Sigmoid colon (tissue), 4 donors: ENCODE measurements around the gene JAZF1.

Experiments
- POLR2AphosphoS5 ChIP-seq, 4 donors: sonication (generic); formaldehyde crosslinking; IDR thresholded peaks; one replicate each; pipeline ENCODE4 v1.6.1; 2017; ENCODE audit warnings: antibody characterized with exemption in 4 of 4
- TF ChIP-seq, protein P1 (sequence below), 4 experiments: fragments of 450-650 bp in 3 of 4; fragments of 200-600 bp in 1 of 4; IDR thresholded peaks; one replicate each; pipeline ENCODE4 v1.5.1; 2016 to 2019; ENCODE audit warnings: antibody characterized with exemption in 4 of 4, mild to moderate bottlenecking in 3 of 4, moderate library complexity in 2 of 4

DNA sequence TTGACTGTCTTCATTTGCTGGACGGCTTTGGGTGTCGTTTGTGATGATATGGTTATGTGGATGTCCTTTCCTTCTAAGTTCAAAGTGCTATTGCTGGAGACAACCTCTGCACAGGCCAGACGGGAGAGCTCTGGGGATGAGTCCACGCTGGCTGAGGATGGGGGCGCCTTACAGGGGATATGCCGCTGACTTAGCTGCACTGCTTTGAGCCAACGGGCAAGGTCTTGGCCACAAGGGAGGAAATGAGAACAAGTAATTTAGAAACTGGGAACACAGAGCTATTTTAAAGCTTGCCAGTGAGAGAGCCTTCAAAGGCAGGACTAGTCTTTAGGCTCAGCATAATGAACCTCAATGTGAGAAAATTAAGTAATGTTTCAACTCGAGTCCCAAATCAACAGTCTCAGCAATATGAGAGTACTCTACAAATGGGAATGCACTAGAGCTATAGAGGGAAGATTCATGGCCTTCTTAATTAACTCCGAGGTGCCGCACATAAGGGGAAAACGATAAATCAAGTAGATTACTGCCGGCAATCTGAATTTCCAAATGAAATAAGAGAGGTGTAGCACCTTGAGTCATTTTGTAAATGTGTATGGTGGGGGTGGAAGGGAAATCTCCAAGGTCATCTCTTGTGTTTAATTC lies 209.3 kb downstream of the JAZF1 start:
- TF ChIP-seq, protein P1, sequence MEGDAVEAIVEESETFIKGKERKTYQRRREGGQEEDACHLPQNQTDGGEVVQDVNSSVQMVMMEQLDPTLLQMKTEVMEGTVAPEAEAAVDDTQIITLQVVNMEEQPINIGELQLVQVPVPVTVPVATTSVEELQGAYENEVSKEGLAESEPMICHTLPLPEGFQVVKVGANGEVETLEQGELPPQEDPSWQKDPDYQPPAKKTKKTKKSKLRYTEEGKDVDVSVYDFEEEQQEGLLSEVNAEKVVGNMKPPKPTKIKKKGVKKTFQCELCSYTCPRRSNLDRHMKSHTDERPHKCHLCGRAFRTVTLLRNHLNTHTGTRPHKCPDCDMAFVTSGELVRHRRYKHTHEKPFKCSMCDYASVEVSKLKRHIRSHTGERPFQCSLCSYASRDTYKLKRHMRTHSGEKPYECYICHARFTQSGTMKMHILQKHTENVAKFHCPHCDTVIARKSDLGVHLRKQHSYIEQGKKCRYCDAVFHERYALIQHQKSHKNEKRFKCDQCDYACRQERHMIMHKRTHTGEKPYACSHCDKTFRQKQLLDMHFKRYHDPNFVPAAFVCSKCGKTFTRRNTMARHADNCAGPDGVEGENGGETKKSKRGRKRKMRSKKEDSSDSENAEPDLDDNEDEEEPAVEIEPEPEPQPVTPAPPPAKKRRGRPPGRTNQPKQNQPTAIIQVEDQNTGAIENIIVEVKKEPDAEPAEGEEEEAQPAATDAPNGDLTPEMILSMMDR (IDR thresholded peaks at IDR 0.05) = no peak
- no peak for TF ChIP-seq POLR2AphosphoS5 (IDR thresholded peaks at IDR 0.05)
